IPS-15b (cell line): ENCODE results near the gene STAT6.

ENCODE experiments used
- H3K27me3 ChIP-seq: one replicate; pipeline ENCODE4 v1.6.1; 2013; ENCODE audit warnings: low read length; ENCODE audit not compliant: control insufficient read depth, insufficient read depth
- H3K36me3 ChIP-seq: one replicate; pipeline ENCODE4 v1.6.1; 2013; ENCODE audit warnings: low read length; ENCODE audit not compliant: control insufficient read depth, insufficient read depth
- H3K4me1 ChIP-seq: one replicate; pipeline ENCODE4 v1.6.1; 2013; ENCODE audit warnings: mild to moderate bottlenecking, low read length; ENCODE audit not compliant: control insufficient read depth, insufficient read depth
- H3K4me3 ChIP-seq: one replicate; pipeline ENCODE4 v1.5.1; 2013; ENCODE audit warnings: low read depth, low read length
- H3K9ac ChIP-seq: one replicate; pipeline ENCODE4 v1.6.1; 2013; ENCODE audit warnings: low read depth, mild to moderate bottlenecking, low read length
- H3K9me3 ChIP-seq: one replicate; pipeline ENCODE4 v1.6.1; 2013; ENCODE audit warnings: mild to moderate bottlenecking, low read length; ENCODE audit not compliant: control insufficient read depth, insufficient read depth

Gene STAT6

DNA sequence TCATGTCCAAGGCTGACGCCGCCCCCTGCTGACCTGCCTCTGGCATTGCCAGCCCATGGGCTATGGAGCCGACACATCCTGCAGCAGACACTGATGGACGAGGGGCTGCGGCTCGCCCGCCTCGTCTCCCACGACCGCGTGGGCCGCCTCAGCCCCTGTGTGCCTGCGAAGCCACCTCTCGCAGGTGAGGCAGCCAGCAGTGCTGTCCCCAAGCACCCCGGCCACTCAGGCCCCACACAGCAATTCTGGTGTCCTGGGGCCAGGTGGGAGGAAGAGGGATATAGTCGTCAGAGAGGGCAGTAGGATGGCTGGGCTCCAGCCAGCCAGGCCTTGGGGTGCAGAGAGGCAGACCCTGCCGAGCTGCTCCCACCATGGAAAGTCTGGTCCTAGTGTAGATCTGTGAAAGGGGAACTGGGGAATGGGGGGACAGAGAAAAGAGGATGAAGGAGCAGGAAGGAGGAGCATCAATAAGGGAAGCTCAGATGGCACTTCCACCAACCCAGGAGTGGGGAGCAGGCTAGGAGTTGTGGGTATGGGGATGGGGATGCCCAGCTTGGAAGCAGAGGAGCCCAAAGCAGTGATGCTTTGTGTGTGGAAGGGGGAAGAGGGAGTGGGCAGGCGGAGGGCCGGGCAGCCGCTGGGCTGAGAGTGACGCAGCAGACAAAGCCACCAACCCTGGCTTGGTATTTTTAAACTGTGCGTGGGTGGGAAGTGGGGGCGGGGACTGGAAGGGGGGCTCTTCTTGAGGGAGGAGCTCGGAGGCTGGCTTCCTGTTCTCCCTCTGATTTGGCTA is 17.6 kb downstream of the STAT6 start:
- Histone ChIP-seq H3K9me3 (no peaks in the 10 kb centered on the region), H3K27me3 (no peaks in the 10 kb centered on the region), H3K4me3 (no peak overlapping the region), H3K36me3 (peaks cover 42% of the 10 kb centered on the region), H3K9ac (peak overlapping the region; percentile 12), H3K4me1 (peaks cover 13% of the 10 kb centered on the region)

DNA sequence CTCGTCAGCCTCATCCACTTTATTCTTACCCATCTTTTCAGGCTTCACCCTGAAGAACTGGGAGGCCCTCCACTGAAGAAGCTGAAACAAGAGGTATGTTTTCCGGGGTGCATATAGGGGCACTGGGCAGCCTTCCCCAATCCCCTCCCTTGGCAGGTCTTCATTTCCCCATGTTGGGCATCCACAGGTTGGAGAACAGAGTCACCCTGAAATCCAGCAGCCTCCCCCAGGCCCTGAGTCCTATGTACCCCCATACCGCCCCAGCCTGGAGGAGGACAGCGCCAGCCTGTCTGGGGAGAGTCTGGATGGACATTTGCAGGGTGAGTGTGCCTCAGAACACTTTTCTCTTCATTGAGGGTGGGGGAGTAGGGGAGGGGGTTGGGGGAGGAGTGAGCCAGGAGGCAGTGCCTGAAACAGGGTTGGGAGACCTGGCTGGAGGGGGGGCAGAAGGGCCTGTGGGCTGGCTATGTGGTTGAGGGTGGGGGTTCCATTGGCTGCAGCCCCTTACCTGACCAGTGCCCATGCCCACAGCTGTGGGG is 18.2 kb downstream of the STAT6 start:
- no peak overlapping the region for H3K4me3 ChIP-seq
- no peaks in the 10 kb centered on the region for H3K9me3 ChIP-seq
- no peak overlapping the region for H3K9ac ChIP-seq
- H3K4me1 ChIP-seq = peaks cover 13% of the 10 kb centered on the region
- peaks cover 42% of the 10 kb centered on the region for H3K36me3 ChIP-seq
- H3K27me3 ChIP-seq = no peaks in the 10 kb centered on the region

DNA sequence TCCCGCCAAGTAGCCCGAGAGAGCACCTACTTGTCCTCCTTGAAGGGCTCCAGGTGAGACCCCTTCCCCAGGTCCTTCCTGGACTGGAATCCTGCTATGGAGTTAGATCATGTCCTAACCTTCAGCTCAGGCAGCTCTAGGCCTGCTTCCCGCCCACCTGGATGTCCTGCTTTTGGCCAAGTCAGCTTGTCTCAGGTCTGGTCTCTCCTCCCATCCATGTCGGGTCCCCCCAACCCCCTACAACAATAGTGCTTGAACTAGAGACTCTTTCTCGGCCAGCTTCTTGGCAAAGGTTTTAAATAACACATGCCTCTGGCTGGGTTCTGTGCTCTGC is 18.7 kb downstream of the STAT6 start:
- H3K4me1 ChIP-seq = peaks cover 13% of the 10 kb centered on the region
- peaks cover 42% of the 10 kb centered on the region for H3K36me3 ChIP-seq
- no peak overlapping the region for H3K4me3 ChIP-seq
- H3K9ac ChIP-seq = no peak overlapping the region
- no peaks in the 10 kb centered on the region for H3K9me3 ChIP-seq
- no peaks in the 10 kb centered on the region for H3K27me3 ChIP-seq

DNA sequence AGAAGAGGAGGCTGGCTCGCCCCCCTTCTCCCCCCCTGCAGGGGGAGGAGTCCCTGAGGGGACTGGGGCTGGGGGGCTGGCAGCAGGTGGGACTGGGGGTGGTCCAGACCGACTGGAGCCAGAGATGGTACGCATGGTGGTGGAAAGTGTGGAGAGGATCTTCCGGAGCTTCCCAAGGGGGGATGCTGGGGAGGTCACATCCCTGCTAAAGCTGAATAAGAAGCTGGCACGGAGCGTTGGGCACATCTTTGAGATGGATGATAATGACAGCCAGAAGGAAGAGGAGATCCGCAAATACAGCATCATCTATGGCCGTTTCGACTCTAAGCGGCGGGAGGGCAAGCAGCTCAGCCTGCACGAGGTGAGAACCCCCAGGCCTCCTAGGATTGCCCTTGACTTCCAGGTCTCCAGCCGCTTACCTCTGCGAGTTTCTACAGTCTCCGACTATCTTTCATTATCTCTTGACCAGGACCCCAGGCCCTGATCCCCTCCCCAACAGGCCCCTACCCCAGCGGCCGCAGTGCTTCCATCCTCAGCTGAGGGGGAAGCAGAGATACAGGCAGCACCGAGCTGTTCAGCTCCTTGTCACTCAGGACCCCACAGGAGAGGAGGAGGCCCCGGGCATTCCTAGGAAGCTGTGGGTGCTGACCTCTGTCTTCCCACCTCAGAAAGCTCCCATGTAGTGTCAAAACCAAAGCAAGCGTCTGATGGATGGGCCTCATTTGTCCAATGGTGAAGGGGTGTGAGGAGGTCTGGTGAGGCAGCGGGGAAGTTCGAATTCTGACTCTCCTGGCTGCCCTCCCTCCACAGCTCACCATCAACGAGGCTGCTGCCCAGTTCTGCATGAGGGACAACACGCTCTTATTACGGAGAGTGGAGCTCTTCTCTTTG is 19.3 kb downstream of the STAT6 start:
- Histone ChIP-seq H3K4me1 (peaks cover 13% of the 10 kb centered on the region), H3K4me3 (no peak overlapping the region), H3K9me3 (no peaks in the 10 kb centered on the region), H3K27me3 (no peaks in the 10 kb centered on the region), H3K9ac (no peak overlapping the region), H3K36me3 (peaks cover 42% of the 10 kb centered on the region)

DNA sequence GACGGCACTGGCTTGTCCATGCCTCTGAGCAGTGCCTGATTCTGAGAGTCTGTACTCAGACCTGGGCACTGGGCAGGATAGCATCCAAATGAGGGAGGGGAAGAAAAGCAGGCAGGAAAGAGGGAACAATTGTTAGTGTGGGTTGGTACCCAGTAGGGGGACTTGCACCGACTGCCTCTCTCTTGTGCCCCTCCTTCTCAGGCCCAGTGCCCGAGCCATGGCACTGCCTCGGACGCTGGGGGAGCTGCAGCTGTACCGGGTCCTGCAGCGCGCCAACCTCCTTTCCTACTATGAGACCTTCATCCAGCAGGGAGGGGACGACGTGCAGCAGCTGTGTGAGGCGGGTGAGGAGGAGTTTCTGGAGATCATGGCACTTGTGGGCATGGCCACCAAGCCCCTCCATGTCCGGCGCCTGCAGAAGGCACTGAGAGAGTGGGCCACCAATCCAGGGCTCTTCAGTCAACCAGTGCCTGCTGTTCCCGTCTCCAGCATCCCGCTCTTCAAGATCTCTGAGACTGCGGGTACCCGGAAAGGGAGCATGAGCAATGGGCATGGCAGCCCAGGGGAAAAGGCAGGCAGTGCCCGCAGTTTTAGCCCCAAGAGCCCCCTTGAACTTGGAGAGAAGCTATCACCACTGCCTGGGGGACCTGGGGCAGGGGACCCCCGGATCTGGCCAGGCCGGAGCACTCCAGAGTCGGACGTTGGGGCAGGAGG is 20.1 kb downstream of the STAT6 start:
- no peak overlapping the region for H3K9ac ChIP-seq
- H3K4me3 ChIP-seq = peak overlapping the region; percentile 30
- H3K36me3 ChIP-seq = peaks cover 37% of the 10 kb centered on the region
- no peaks in the 10 kb centered on the region for H3K27me3 ChIP-seq
- H3K9me3 ChIP-seq = no peaks in the 10 kb centered on the region
- peaks cover 12% of the 10 kb centered on the region for H3K4me1 ChIP-seq

DNA sequence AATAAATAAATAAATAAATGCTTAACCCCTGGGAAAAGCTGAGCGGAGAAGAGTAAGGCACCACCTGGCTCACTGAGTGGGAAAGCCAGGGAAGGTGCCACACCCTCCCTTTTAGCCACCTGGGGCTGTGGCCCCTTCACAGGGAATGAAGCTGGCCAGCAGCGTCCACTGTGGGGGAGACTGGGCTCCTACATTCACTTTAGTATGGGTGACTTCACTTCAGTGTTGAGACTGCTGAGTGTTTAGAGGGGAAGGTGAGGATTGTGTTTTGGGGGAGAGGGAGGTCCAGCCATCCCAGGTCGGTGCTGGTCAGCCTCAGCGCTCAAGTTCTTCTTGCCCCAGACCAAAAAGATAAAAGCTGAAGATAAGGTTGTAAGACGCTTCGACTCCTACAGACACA is 20.7 kb downstream of the STAT6 start:
- peaks cover 18% of the 10 kb centered on the region for H3K4me1 ChIP-seq

DNA sequence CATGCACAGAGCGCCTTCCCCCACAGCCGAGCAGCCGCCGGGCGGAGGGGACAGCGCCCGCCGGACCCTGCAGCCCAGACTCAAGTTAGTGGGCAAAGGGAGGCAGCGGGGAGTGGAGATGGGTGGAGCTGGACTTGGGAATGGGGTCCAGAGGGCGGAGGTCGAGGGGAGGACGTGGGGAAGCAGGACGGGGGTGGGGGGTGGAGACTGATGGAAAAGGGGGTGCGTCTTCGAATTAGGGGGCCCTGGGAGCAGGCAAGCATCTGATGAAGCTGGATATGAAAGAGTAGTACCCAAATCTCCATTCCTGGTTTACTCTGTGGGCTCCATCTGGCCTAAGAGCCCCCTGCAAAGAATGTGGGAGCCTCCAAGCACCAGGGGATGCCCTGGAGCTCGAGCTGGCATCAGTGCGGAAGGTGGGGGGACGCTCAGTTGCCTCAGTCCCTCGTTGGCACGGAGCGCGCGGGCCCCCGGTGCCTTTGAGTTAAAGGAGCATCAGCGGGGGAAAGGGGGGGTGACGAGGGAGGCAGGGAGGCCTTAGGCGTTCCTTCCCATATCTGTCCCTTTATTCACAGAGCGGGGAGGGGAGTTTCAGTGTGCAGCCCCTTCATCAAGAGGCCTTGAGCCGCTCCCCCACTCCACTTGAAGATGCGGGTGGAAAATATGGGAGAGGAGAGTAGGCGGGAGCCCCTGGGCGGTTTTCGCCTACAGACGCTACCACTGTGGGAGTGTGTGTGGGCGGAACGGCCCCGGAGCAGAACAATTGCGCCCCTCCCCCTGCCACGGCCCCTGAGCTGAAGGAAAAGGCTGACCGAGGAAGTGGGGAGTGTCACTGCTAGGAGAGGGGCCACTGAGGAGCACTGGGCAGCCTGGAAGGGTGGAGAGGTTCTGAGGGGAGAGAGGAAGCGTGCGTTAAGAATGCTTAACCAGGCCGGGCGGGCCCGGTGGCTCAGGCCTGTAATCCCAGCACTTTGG is 21.6 kb downstream of the STAT6 start:
- peak overlapping the region; percentile 81 for H3K4me3 ChIP-seq
- H3K36me3 ChIP-seq = peaks cover 32% of the 10 kb centered on the region
- peaks cover 17% of the 10 kb centered on the region for H3K4me1 ChIP-seq
- H3K27me3 ChIP-seq = no peaks in the 10 kb centered on the region
- no peaks in the 10 kb centered on the region for H3K9me3 ChIP-seq
- peak overlapping the region; percentile 28 for H3K9ac ChIP-seq

More for the DNA sequence above, 20.7 kb downstream of the STAT6 start:
- H3K27me3 ChIP-seq = no peaks in the 10 kb centered on the region
- no peaks in the 10 kb centered on the region for H3K9me3 ChIP-seq
- peak overlapping the region; percentile 30 for H3K4me3 ChIP-seq
- peaks cover 37% of the 10 kb centered on the region for H3K36me3 ChIP-seq
- no peak overlapping the region for H3K9ac ChIP-seq

DNA sequence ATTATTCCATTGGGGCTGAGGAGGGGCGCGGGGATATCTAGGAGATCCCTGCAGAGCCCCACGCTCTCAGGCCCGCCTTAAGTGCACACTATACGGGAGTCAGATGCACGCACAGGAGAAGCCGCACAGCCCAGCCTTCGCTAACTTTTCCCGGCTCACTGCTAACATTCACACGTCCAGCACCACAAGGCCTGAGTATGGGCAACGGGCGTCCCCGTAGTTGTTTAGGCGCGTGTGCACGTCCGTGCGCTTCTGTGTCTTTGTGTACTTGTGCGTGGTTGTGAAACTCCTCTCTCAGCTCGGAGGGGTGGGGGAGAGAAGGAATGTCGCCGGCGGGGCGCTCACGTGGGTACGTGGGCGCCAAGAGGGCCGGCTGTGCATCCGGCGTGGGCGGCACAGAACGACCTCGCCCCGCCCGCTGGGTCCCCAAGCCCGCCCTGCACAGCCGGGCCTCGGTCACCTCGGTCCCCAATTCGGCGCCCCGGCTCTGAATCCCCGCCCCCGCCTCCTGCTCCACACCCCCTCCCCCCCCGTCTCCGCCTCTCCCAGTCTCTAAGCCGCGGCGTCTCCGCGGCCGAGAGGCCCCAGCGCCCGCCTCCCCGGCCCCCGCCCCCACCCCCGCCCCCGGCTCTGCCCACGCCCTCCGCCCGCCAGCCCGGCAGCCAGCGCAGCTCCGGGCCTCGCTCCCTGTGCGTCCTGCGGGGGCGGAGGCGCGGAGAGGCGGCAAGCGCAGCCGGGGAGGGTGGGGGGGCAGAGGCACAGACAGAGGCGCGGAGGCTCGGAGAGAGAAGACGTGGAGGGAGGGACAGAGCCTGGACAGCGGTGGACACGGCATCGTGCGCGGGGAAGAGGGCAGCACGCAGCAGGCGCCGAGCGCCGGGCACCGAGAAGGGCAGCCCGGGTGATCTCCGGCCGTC is 22.6 kb downstream of the STAT6 start, which contains the start of gene NAB2:
Gene NAB2 (plus strand): TSS at position 761 of the 917 bp plus-strand sequence. CDS start 158 bp downstream, outside the sequence.
- no peaks in the 10 kb centered on the region for H3K9me3 ChIP-seq
- peaks cover 26% of the 10 kb centered on the region for H3K36me3 ChIP-seq
- peaks cover 11% of the 10 kb centered on the region for H3K4me1 ChIP-seq
- H3K9ac ChIP-seq = peak within 1 kb of the TSS; percentile 83
- no peaks in the 10 kb centered on the region for H3K27me3 ChIP-seq
- peak within 1 kb of the TSS; percentile 85 for H3K4me3 ChIP-seq

DNA sequence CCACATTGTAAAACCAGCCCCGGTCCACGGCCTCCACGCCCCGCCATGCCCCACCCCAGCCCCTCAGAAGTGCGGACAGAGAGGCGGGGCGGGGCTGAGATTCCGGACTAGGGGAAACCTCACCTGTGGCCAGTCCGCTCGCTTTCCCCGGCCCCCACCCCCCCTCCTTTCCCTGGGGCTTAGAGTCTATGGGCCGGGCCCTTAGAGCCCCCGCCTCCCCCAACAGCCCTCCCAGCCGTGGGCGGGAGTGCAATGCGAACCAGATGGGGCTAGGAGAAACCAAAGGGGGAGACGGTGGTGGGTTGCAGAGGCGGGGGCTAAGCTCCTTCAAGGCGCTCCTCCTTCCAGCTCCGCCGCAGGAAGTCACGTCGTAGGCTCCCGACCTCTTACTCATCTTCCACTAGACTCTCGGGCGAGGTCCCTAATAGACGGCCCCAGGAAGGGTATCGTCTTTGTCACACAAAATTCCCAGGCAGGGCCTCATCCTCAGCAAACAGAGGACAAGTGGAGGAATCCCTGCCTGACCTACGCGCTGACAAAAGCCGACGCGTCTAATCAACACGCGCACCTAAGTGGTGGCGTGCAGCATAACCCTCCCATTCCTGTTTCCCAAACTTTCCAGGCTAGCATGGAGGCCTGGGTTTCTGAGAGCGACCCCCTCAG is 23.3 kb downstream of the STAT6 start:
- H3K9ac ChIP-seq = peak overlapping the region; percentile 83
- peak overlapping the region; percentile 85 for H3K4me3 ChIP-seq
- H3K36me3 ChIP-seq = peaks cover 19% of the 10 kb centered on the region
- H3K9me3 ChIP-seq = no peaks in the 10 kb centered on the region
- no peaks in the 10 kb centered on the region for H3K27me3 ChIP-seq
- H3K4me1 ChIP-seq = peaks cover 8% of the 10 kb centered on the region
